ENCODE measurements around the gene ASXL2.

Gene ASXL2

DNA sequence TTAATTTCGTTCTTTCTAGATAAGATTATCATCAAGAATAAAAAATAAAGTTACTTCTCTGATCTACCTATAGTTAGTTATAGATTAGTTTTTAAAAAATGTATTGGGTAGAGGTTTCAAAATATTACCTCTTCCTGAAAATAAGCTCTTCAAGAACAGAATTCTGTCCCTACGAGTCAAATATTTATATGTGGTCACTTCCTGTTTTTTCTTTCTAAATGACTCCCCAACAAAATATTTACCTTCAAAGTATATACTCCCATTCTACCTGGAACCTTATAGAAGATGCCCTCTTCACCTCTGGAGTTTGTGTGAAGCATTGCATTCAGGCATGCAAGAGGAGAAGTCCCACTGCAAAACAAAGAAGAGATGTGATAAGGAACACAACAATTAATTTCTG lies 72.3 kb downstream of the ASXL2 start:
- Histone ChIP-seq H3K4me3 (ENCODE audit: severe bottlenecking) (no peak overlapping the region), H3K9me3 (ENCODE audit: severe bottlenecking) (no peaks in the 10 kb centered on the region), H3K4me1 (ENCODE audit: insufficient read depth, poor library complexity, severe bottlenecking) (peaks cover 6% of the 10 kb centered on the region), H3K27me3 (ENCODE audit: insufficient read depth, poor library complexity, severe bottlenecking) (no peaks in the 10 kb centered on the region), H3K36me3 (ENCODE audit: low read depth) (peaks cover 41% of the 10 kb centered on the region), H3K27ac (ENCODE audit: poor library complexity, severe bottlenecking) (no peak overlapping the region)
- ATAC-seq (ENCODE audit: low read depth) (no peak), DNase-seq (ENCODE audit: low spot score) (no peak)
- TF ChIP-seq, protein P1, sequence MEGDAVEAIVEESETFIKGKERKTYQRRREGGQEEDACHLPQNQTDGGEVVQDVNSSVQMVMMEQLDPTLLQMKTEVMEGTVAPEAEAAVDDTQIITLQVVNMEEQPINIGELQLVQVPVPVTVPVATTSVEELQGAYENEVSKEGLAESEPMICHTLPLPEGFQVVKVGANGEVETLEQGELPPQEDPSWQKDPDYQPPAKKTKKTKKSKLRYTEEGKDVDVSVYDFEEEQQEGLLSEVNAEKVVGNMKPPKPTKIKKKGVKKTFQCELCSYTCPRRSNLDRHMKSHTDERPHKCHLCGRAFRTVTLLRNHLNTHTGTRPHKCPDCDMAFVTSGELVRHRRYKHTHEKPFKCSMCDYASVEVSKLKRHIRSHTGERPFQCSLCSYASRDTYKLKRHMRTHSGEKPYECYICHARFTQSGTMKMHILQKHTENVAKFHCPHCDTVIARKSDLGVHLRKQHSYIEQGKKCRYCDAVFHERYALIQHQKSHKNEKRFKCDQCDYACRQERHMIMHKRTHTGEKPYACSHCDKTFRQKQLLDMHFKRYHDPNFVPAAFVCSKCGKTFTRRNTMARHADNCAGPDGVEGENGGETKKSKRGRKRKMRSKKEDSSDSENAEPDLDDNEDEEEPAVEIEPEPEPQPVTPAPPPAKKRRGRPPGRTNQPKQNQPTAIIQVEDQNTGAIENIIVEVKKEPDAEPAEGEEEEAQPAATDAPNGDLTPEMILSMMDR (IDR thresholded peaks at IDR 0.05; ENCODE audit: poor library complexity, severe bottlenecking), result no peak

DNA sequence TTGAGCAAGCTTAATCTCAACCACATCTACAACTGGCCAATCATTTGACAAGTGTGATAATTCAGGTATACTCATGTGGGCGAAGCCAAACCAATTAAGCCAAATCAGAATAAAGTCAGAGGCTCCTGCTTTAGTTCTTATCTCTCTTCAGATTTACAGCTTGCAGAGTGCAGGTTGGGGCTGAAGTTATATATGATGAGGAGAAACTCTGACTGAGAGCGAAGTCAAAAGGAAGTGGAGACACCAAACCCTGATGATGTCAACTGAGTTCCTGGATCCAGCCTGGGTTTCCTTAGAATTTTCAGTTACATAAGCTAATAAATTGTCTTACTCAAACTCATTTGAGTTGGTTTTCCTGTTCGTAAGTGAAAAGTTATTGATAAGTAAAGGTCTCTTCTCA lies 73.9 kb downstream of the ASXL2 start:
- DNase-seq (ENCODE audit: low spot score) (no peak), ATAC-seq (ENCODE audit: low read depth) (no peak)
- no peak overlapping the region for H3K27ac ChIP-seq (ENCODE audit: poor library complexity, severe bottlenecking)
- H3K27me3 ChIP-seq (ENCODE audit: insufficient read depth, poor library complexity, severe bottlenecking), result no peaks in the 10 kb centered on the region
- TF ChIP-seq, protein P1 (IDR thresholded peaks at IDR 0.05; ENCODE audit: poor library complexity, severe bottlenecking), result no peak
- no peaks in the 10 kb centered on the region for H3K9me3 ChIP-seq (ENCODE audit: severe bottlenecking)
- H3K4me3 ChIP-seq (ENCODE audit: severe bottlenecking), result no peak overlapping the region
- peaks cover 50% of the 10 kb centered on the region for H3K36me3 ChIP-seq (ENCODE audit: low read depth)
- H3K4me1 ChIP-seq (ENCODE audit: insufficient read depth, poor library complexity, severe bottlenecking), result peaks cover 6% of the 10 kb centered on the region

GRCh38 chr2:25799301-25799700 lies 79.0 kb downstream of the ASXL2 start:
- Histone ChIP-seq H3K9me3 (ENCODE audit: severe bottlenecking) (no peaks in the 10 kb centered on the region), H3K4me1 (ENCODE audit: insufficient read depth, poor library complexity, severe bottlenecking) (no peaks in the 10 kb centered on the region), H3K36me3 (ENCODE audit: low read depth) (peaks cover 54% of the 10 kb centered on the region), H3K27me3 (ENCODE audit: insufficient read depth, poor library complexity, severe bottlenecking) (no peaks in the 10 kb centered on the region), H3K27ac (ENCODE audit: poor library complexity, severe bottlenecking) (no peak overlapping the region), H3K4me3 (ENCODE audit: severe bottlenecking) (no peak overlapping the region)
- TF ChIP-seq, protein P1 (IDR thresholded peaks at IDR 0.05; ENCODE audit: poor library complexity, severe bottlenecking), result no peak
- DNase-seq (ENCODE audit: low spot score) (no peak), ATAC-seq (ENCODE audit: low read depth) (no peak)

- H3K4me1 ChIP-seq (ENCODE audit: insufficient read depth, poor library complexity, severe bottlenecking), result no peaks in the 10 kb centered on the region
- ATAC-seq (ENCODE audit: low read depth) (no peak), DNase-seq (ENCODE audit: low spot score) (no peak)
- H3K36me3 ChIP-seq (ENCODE audit: low read depth), result peaks cover 46% of the 10 kb centered on the region
- H3K27ac ChIP-seq (ENCODE audit: poor library complexity, severe bottlenecking), result no peak overlapping the region
- TF ChIP-seq, protein P1 (IDR thresholded peaks at IDR 0.05; ENCODE audit: poor library complexity, severe bottlenecking), result no peak
- H3K9me3 ChIP-seq (ENCODE audit: severe bottlenecking), result no peaks in the 10 kb centered on the region
- H3K27me3 ChIP-seq (ENCODE audit: insufficient read depth, poor library complexity, severe bottlenecking), result no peaks in the 10 kb centered on the region
- H3K4me3 ChIP-seq (ENCODE audit: severe bottlenecking), result no peak overlapping the region
Measured at GRCh38 chr2:25797620-25798488, 80.4 kb downstream of the ASXL2 start.
